ENCODE results near the gene ACER2. TPM values are rescaled to one million over a fixed set of nuclear protein-coding genes. Genes with fewer than 3 reads are reported as not detected.

Gene ACER2
- total and polyA plus RNA-seq, 2 of the 8 experiments (the other 6 are each of a cell fraction or from before 2014, with no cell fraction given): 7.4 to 8.8 TPM

DNA sequence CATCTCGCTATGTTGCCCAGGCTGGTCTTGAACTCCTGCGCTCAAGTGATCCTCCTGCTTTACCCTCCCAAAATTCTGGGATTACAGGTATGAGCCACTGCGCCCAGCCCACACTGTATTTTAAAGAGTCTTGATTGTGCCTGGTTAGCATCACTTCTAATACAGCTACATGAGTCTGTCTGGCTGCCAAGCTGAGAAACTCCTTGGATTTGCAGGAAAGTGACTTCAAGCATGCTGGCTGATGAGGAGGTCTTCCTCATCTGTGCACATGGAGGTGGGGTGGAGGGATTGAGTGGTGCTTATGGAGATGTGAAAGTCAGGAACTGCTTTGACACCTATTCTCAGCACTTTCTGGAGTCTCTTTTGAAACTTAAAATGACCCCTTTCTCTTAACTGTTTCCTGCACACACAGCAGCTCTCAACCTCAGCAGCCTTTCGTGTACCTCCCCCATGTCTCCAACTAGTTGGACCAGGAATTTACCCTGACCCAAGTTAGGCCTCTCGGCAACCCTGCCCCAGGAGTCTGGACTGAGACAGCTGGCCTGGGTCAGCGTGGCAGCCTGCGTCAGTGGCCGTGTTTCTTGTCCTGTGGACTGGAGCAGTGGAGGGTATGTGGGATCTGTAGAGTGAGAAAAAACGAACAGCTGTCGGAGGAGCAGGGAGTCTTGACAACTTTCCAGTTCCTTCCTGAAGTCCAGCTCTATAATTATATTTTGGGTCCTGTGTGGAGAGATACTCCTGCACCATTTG, 72.5 kb downstream of the ACER2 start:
- no peak for DNase-seq (ENCODE audit: low read depth in 1 of 2, low spot score in 2 of 2)

More for the DNA sequence above, 72.5 kb downstream of the ACER2 start:
- Histone ChIP-seq H2BK20ac (ENCODE audit: low read length) (no peak overlapping the region), H3K36me3 (ENCODE audit: control insufficient read depth in 2 of 4, insufficient read depth in 4 of 4, low read length in 3 of 4) (no peaks in the 10 kb centered on the region), H3K18ac (ENCODE audit: extremely low read depth, low read length) (no peak overlapping the region), H3K27me3 (replicated peaks in 1 of 4; ENCODE audit: control insufficient read depth in 3 of 4, extremely low read depth in 1 of 4, insufficient read depth in 3 of 4, low read length in 3 of 4) (no peaks in the 10 kb centered on the region), H4K8ac (ENCODE audit: extremely low read depth, insufficient read depth, low read length) (no peak overlapping the region), H2AFZ (ENCODE audit: low read length) (no peak overlapping the region), H3K4ac (replicated peaks; ENCODE audit: insufficient read length, low read depth, low read length) (no peak overlapping the region), H3K4me3 (ENCODE audit: extremely low read depth in 1 of 4, insufficient read depth in 2 of 4, low read depth in 3 of 4, low read length in 4 of 4) (no peak overlapping the region), H2AK5ac (ENCODE audit: low read depth, low read length) (no peak overlapping the region), H3K23me2 (ENCODE audit: low read depth, low read length) (no peaks in the 10 kb centered on the region), H3K79me2 (ENCODE audit: control insufficient read depth in 1 of 2, insufficient read depth in 2 of 2, low read length in 2 of 2) (no peaks in the 10 kb centered on the region), H4K91ac (replicated peaks; ENCODE audit: insufficient read length, low read length) (no peak overlapping the region), H3K27ac (ENCODE audit: low read depth, low read length) (no peak overlapping the region), H3K14ac (ENCODE audit: insufficient read length) (no peak overlapping the region), H4K5ac (ENCODE audit: insufficient read length, low read depth, low read length) (no peak overlapping the region), H3K9me3 (ENCODE audit: insufficient read depth in 2 of 2, low read depth in 1 of 2, low read length in 1 of 2) (no peaks in the 10 kb centered on the region), H4K20me1 (replicated peaks in 1 of 2; ENCODE audit: control insufficient read depth in 1 of 2, insufficient read depth in 2 of 2, low read length in 2 of 2) (no peaks in the 10 kb centered on the region), H3K4me1 (replicated peaks in 1 of 4; ENCODE audit: control insufficient read depth in 3 of 4, insufficient read depth in 4 of 4, low read length in 3 of 4) (no peaks in the 10 kb centered on the region), H3K4me2 (ENCODE audit: insufficient read depth in 1 of 2, low read depth in 2 of 2, low read length in 2 of 2) (no peak overlapping the region), H2BK5ac (ENCODE audit: low read depth, low read length) (no peak overlapping the region), H2BK15ac (ENCODE audit: low read length) (no peak overlapping the region), H2BK120ac (replicated peaks; ENCODE audit: low read depth, low read length) (no peak overlapping the region), H3K9ac (replicated peaks in 1 of 4; ENCODE audit: extremely low read depth in 1 of 4, low read depth in 3 of 4, low read length in 3 of 4) (no peak overlapping the region), H3K56ac (replicated peaks; ENCODE audit: insufficient read length, low read depth, low read length) (no peak overlapping the region), H3K79me1 (ENCODE audit: low read depth, low read length) (no peaks in the 10 kb centered on the region), H2BK12ac (ENCODE audit: low read depth, low read length) (no peak overlapping the region), H3K23ac (ENCODE audit: insufficient read length) (no peak overlapping the region)
- CTCF ChIA-PET (ENCODE audit: partially characterized antibody): interaction anchor here (0.6 to 4.7 kb wide), 9 partner anchors 9 to 1179 kb away, joined by 3 to 28 read pairs (median 5); no protein-coding TSS in a partner anchor
- no peak for FAIRE-seq
- no peak for TF ChIP-seq TAF7 (optimal IDR thresholded peaks at IDR 0.05; ENCODE audit: borderline replicate concordance, low read depth, low read length)
- TF ChIP-seq, protein P1, sequence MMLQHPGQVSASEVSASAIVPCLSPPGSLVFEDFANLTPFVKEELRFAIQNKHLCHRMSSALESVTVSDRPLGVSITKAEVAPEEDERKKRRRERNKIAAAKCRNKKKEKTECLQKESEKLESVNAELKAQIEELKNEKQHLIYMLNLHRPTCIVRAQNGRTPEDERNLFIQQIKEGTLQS (IDR thresholded peaks at IDR 0.05; ENCODE audit: insufficient read depth, low read depth, low read length): no peak
- TF ChIP-seq NANOG (IDR thresholded peaks at IDR 0.05; ENCODE audit: insufficient read depth, low read depth, low read length, poor library complexity, severe bottlenecking): no peak
- TF ChIP-seq, protein P2, sequence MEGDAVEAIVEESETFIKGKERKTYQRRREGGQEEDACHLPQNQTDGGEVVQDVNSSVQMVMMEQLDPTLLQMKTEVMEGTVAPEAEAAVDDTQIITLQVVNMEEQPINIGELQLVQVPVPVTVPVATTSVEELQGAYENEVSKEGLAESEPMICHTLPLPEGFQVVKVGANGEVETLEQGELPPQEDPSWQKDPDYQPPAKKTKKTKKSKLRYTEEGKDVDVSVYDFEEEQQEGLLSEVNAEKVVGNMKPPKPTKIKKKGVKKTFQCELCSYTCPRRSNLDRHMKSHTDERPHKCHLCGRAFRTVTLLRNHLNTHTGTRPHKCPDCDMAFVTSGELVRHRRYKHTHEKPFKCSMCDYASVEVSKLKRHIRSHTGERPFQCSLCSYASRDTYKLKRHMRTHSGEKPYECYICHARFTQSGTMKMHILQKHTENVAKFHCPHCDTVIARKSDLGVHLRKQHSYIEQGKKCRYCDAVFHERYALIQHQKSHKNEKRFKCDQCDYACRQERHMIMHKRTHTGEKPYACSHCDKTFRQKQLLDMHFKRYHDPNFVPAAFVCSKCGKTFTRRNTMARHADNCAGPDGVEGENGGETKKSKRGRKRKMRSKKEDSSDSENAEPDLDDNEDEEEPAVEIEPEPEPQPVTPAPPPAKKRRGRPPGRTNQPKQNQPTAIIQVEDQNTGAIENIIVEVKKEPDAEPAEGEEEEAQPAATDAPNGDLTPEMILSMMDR (IDR thresholded peaks at IDR 0.05; ENCODE audit: control extremely low read depth in 1 of 3, insufficient read depth in 1 of 3, low read depth in 1 of 3, low read length in 3 of 3): no peak
- no peak for TF ChIP-seq RBBP5 (IDR thresholded peaks at IDR 0.05; ENCODE audit: borderline replicate concordance, low read depth, low read length)
- TF ChIP-seq HDAC2 (IDR thresholded peaks at IDR 0.05; ENCODE audit: borderline replicate concordance in 1 of 2, low read depth in 2 of 2, low read length in 2 of 2): no peak
- TF ChIP-seq BACH1 (IDR thresholded peaks at IDR 0.05; ENCODE audit: low read length): no peak
- no peak for TF ChIP-seq EGR1 (IDR thresholded peaks at IDR 0.05; ENCODE audit: borderline replicate concordance, low read depth, low read length)
- 92% methylated on average over 10 of the region's 10 CpGs; no CpG with 5 or more reads in 1 of the 2 experiments for WGBS, 2 experiments (ENCODE audit: extremely low coverage in 1 of 2, insufficient coverage in 1 of 2, insufficient read length in 1 of 2, insufficient replicate concordance in 2 of 2, low coverage in 1 of 2, low lambda C conversion rate in 2 of 2, missing lambda C conversion rate in 1 of 2)
- POLR2A ChIA-PET (ENCODE audit: partially characterized antibody): interaction anchor here (0.8 kb wide), 1 partner anchor 13 kb away, joined by 4 read pairs; no protein-coding TSS in a partner anchor

All from H1 (cell line).